Activated effector memory CD4-positive, alpha-beta T cell treated with Interleukin-2 at 50 U/mL for 16 hours (primary cell): ENCODE results near the gene RNF125.

ENCODE experiments used
- DNase-seq: peaks from one replicate; pipeline ENCODE4 v3.0.0-alpha.2; 2020

RNF125 gene

DNA sequence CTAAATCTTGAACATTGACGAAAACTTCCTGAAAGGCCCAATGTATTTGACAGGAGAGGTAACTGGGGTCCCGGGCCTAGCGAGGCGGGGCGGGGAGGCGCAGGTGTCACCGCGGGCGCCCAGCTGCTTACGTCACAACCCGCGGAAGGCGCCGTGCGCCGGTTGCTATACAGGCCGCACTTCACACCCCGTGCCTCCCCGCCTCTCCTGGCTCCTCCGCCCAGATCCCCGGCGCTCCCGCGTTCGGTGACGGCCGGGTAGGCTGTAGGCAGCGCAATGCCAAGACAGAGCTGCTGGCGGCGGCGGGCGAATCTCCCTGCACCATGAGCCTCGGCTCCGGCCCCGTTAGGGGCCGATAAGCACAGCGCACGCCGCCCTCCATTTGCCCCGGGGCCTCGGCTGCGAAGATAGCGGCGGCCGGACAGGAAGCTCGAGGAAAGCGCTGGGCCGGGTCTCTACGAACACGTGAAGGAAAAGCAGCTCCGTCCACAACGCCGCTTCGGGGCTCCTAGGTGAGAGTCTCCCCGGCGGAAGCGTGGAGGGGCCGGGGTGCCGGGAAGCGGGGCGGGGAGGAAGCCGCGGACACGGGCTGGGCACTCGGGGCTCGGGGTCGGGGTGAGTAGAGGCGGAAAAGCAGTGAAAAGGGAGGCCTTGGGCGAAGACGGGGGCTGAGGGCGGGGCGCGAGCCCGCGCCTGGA is 73.2 kb downstream of the RNF125 start, which contains the start of gene RNF138:
Gene RNF138, plus strand, starts transcription at position 151 of the 698 bp plus-strand sequence. CDS start 903 bp downstream, outside the sequence.
- peak; percentile 73 for DNase-seq

DNA sequence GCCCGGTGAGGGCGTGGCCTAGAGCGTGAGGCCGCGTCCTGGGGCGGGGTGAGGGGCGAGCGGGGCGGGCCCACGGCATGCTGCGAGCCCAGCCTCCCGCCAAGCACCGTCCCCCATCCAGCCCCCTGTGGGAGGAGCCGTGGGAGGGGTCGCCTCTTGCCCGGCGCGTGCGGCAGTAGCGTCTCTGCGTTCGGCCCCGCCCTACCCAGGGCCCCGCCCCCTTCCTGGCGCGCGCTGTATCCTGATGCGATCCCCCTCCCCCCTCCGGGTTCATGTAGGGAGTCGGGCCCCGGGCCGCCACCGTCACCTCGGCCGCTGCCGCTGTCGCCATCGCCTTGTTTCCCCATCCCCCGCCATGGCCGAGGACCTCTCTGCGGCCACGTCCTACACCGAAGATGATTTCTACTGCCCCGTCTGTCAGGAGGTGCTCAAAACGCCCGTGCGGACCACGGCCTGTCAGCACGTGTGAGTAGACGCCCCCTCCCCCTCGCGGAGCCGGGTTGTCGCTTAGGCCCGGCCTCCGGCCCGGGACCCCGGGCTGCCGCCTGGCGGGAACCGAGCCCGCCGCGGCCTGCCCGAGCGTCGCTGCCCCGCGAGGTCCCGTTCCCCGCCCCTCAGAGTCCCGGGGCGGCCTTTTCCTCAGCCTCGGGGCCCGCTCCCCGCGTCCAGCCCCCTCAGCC is 73.9 kb downstream of the RNF125 start:
- DNase-seq, result peak; percentile 100

DNA sequence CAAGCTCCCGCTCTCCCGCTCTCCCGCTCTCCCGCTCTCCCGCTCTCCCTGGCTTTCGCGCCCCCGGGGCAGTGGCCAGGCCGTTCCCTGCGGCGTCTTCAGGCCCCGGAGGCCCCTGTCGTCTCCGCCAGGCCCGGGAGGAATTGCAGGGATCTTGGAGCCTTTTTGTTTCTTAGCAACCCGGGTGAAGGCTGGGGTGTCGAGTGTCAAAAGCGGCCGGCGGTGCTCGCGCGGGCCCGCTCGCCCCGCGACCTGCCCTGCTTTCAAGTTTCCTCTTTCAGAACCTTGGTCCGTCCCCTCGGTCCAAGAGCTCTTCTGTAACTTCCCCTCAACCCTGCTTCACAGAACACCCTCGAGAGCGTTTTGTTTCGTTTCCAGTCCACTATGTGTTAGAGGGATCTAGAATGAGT is 74.5 kb downstream of the RNF125 start:
- DNase-seq, result peak; percentile 27

DNA sequence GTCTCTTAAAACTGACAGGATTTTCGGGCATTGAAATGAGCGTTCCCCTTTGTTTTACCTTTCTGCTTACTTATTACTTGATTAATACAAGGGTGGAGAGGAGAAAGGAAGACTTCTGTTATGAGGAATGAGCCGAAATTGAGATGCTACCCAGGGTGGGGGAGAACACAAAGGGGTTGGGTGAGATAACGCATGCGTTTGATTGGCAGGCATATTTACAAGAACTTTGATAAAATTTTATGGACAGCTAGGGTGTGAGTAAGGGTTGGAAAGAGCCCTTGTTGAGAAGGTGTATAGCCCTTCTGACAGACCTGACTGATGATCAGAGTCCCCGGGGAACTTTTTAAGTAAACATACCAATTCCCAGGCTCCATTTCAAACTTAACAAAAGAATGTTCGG is 74.9 kb downstream of the RNF125 start:
- no peak for DNase-seq

DNA sequence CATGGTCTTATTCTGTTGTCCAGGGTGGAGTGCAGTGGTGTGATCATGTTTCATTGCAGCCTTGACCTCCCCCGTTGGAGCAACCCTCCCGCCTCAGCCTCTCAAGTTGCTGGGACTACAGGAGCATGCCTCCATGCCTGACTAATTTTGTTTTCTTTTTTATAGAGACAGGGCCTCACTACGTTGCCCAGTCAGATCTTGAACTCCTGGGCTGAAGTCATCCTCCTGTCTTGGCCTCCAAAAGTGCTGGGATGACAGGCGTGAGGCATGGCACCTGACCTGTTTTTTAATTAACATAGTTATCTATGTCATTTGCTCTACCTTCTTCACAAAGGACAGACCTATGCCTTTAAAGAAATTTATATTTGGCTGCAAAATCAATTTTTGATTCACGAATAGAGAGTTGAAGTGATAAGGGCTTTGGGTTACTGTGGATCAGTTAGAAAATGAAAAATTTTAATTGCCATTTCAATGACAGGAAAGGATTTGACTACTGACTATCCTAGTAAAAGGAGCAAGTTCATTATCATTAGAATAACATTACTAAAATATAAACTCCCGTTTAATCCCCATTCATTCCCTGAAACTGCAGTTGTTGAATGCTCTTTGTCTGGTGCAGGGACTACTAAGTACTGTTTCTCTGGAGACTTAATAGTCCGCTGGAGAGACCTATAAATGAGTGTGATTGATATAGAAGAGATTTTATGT is 76.7 kb downstream of the RNF125 start:
- DNase-seq, result no peak

DNA sequence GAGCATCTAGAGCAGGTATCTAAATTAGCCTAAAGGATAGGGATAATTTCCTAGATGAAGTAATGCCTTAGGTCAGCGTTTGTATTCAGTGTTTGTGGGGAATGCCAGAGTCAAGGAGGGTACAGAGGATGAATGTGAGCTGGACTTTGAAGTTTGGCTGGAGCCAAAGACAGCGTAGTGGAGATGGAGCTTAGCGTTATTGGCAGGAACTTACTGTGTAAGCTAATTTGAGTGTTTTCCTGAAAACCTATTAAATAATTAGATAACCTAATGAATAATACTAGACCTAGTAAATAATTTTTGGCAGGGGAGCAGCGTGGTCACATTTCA is 77.2 kb downstream of the RNF125 start:
- no peak for DNase-seq

DNA sequence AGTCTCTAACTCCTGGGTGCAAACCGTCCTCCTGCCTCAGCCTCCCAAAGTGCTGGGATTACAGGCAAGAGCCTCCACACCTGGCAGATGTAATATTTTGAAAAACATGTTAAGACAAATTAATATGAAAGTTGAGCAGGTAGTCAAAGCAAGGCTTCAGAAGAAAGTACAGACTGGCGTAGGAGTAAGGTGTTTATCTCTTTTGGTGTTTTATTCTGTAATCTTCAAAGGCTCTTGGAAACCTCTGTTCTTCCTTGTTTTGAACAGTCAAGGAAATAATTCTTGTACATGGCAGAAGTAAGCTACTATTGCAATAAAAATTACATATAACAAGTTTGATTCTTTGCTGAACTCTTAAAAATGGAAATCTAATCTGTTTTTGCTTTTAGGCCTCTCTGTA is 78.3 kb downstream of the RNF125 start:
- DNase-seq, result no peak

DNA sequence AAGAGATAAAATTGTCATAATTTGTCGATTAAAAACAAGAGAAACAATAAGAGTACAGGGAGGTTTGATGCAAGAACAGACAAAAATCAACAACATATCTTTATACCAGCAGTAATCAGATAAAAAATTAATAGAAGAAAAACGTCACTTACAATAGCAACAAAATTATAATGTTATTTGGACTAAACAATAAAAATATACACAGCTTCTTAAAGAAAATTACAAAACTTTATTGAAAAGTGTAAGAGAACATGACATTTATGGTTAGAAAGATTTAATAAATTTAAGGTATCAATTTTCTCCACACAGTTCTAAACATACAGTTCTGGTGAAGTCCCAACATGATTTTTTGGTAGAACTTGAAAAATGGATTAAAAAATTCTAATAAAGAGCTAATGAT is 85.9 kb downstream of the RNF125 start:
- no peak for DNase-seq

DNA sequence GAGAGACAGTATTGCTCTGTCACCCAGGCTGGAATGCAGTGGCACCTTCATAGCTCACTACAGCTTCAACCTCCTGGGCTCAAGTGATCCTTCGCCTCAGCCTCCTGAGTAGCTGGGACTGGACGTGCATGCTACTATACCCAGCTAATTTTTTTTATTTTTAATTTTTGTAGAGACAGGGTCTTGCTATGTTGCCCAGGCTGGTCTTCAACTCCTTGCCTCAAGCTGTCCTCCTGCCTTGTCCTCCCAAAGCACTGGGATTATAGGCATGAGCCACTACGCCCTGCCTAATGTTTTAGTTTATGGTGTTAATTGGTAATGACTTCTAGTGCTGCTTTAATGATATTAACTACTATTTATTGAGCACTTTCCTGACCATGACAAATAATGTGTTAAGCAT is 91.4 kb downstream of the RNF125 start:
- DNase-seq, result no peak

DNA sequence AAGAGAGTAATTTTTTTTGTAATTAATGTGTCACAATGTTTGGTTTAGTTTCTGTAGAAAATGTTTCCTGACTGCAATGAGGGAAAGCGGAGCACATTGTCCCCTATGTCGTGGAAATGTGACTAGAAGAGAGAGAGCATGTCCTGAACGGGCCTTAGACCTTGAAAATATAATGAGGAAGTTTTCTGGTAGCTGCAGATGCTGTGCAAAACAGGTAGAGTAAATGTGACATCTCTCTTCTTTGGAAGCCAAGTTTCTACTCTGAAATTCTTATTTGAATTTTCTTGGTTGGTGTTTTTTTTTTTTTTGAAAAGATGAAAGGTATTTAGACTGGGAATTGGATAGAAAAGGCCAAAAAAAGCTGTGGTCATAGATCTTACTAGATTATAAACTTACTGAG is 93.1 kb downstream of the RNF125 start:
- DNase-seq, result no peak

DNA sequence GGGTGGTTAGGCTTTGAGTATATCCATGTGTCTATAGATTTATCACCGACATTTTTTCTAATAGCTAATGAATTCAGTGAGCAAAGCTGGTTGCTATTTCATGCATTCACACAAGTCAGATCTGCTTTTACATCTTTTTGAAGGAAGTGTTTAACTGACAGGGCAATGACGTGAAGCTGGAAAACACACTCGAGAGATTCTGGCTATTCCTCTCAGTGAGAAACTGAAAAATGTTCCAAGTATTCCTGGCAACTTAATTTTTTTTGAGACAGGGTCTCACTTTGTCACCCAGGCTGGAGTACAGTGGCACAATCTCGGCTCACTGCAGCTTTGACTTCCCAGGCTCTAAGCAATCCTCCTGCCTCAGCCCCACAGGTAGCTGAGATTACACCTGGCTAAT is 94.2 kb downstream of the RNF125 start:
- no peak for DNase-seq

DNA sequence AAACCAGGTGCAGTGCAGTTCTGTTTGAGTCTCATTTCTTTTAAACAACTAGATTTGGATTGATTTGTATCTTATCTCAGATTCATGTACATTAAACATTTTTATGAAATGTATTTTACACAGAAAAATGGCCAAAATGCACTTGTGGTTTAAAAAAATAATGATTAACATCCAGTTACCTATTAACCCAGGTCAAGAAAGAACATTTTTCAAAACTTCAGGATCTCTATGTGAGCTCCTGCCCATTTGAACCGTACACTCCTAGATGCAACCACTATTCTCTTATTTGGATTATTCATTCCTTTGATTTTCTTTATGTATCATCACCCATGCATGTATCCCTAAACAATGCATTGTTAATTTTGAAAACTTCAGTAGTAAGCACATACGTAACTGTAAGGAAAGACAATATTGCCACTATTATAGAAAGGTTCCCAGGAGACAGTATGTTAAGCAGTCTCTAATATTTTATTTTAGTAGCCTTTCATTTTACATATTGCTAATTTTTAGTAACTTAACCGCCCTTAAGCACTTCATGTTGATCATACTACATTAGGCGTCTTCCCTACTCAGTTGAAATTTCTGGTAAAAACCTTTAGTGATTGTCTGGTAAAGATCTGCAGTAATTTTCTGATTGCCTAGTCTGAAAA is 95.8 kb downstream of the RNF125 start:
- DNase-seq, result no peak

DNA sequence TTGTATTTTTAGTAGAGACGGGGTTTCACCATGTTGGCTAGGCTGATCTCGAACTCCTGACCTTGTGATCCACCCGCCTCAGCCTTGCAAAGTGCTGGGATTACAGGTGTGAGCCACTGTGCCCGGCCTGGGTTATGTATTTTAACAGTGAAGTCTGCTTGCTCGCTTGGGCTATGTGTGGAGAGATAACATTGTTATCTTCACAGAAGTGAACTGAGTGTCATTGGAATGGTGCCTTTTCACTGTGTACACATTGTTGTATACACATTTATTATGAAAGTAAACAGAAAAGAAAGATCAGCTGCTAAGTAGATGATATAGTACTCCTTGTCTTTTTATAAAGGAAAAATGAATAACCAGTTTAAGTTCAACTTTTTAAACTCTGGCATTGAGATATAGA is 103.4 kb downstream of the RNF125 start:
- no peak for DNase-seq
